Activated naive CD8-positive, alpha-beta T cell treated with anti-CD3 and anti-CD28 coated beads, Interleukin-2, amount 10 ng/mL, durations not matched to agents 7 days and 5 days (primary cell): ENCODE results near the gene MRGPRX2. TPM values are rescaled to one million over a fixed set of nuclear protein-coding genes. Genes with fewer than 3 reads are reported as not detected.

Source experiments
- ATAC-seq: fragments of 150-1000 bp; cut with Tn5 transposase; one replicate; pipeline ENCODE4 v1.10.0; 2021; ENCODE audit warnings: low read depth, moderate library complexity
- POLR2A ChIA-PET: fragments of 350-600 bp; sonication (Branson Sonifier 250); formaldehyde crosslinking; loops from one replicate; lab custom pipeline; 2021; ENCODE audit warnings: antibody characterized with exemption; lab: Charles Lee
- DNase-seq: peaks from one replicate; pipeline ENCODE4 v3.0.0; 2021
- H3K27ac Mint-ChIP-seq: one replicate; pipeline ENCODE4 v1.8.0; 2022; ENCODE audit warnings: mild to moderate bottlenecking, mixed read lengths
- H3K27me3 Mint-ChIP-seq: one replicate; pipeline ENCODE4 v1.8.0; 2022; ENCODE audit warnings: mild to moderate bottlenecking, moderate library complexity, mixed read lengths
- H3K36me3 Mint-ChIP-seq: one replicate; pipeline ENCODE4 v1.8.0; 2021; ENCODE audit warnings: mild to moderate bottlenecking, mixed read lengths
- H3K4me1 Mint-ChIP-seq: one replicate; pipeline ENCODE4 v1.8.0; 2021; ENCODE audit warnings: mixed read lengths
- H3K4me3 Mint-ChIP-seq: one replicate; pipeline ENCODE4 v1.8.0; 2022; ENCODE audit warnings: mild to moderate bottlenecking, moderate library complexity, mixed read lengths
- H3K9me3 Mint-ChIP-seq: one replicate; pipeline ENCODE4 v1.8.0; 2021; ENCODE audit warnings: mixed read lengths
- total RNA-seq, 2 experiments: library from RNA; stranded (reverse); gene quantifications; one replicate each; pipeline ENCODE4 v1.2.3, GENCODE V29; 2021

MRGPRX2 gene
- total RNA-seq, 2 experiments from 2014 or later: not detected

- no peaks in the 10 kb centered on the region for H3K36me3 Mint-ChIP-seq
- H3K4me3 Mint-ChIP-seq: no peak overlapping the region
- peaks cover 15% of the 10 kb centered on the region for H3K4me1 Mint-ChIP-seq
- H3K27me3 Mint-ChIP-seq: peaks cover 11% of the 10 kb centered on the region
- H3K27ac Mint-ChIP-seq: no peak overlapping the region
- ATAC-seq: no peak
- no peak for DNase-seq
- peaks cover 2% of the 10 kb centered on the region for H3K9me3 Mint-ChIP-seq
- POLR2A ChIA-PET: no interaction called here
Observed at GRCh38 chr11:19059833-19060232, 684 bp downstream of the MRGPRX2 start.

DNA sequence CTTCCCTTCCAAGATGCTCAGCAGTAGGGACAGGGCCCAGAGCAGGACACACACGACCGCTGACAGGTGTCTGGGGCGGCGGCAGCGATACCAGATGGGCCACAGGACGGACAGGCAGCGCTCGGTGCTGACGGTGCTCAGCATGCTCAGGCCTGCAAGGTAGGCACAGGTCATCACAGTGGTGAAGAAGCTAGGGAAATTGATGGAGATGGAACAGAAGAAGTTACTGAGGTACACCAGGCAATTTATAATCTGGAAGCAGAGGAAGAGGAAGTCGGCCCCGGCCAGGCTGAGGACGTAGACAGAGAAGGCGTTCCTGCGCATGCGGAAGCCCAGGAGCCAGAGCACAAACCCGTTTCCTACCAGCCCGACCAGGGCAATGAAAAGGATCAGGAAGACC is 4.6 kb downstream of the MRGPRX2 start:
- Mint-ChIP-seq H3K27ac (no peak overlapping the region), H3K4me1 (peaks cover 10% of the 10 kb centered on the region), H3K4me3 (no peak overlapping the region), H3K9me3 (no peaks in the 10 kb centered on the region), H3K36me3 (no peaks in the 10 kb centered on the region), H3K27me3 (peaks cover 6% of the 10 kb centered on the region)
- POLR2A ChIA-PET: no interaction called here
- DNase-seq: no peak
- ATAC-seq: no peak

GRCh38 chr11:19055016-19055415 is 5.5 kb downstream of the MRGPRX2 start:
- H3K4me1 Mint-ChIP-seq: peaks cover 2% of the 10 kb centered on the region
- no peak overlapping the region for H3K27ac Mint-ChIP-seq
- H3K9me3 Mint-ChIP-seq: no peaks in the 10 kb centered on the region
- no peak overlapping the region for H3K4me3 Mint-ChIP-seq
- H3K27me3 Mint-ChIP-seq: peaks cover 6% of the 10 kb centered on the region
- POLR2A ChIA-PET: no interaction called here
- no peaks in the 10 kb centered on the region for H3K36me3 Mint-ChIP-seq
- DNase-seq: no peak
- no peak for ATAC-seq

DNA sequence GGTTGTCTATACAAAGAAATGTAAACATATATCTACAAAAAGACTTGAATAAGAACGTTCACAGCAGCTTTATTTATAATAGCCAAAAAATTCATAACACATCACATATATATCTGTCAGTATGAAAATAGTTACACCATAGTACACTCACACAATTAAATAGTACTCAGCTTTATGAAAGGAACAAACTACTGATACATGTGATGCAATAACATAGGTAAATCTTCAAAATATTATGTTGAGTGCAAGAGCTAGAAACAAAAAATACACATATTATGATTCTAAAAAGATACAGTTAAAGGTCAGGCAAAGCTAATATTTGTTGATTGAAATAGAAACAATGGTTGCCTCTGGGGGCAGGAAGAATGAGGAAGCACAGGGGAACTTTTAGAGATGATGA is 6.6 kb downstream of the MRGPRX2 start:
- ATAC-seq: no peak
- Mint-ChIP-seq H3K27ac (no peak overlapping the region), H3K4me3 (no peak overlapping the region), H3K36me3 (no peaks in the 10 kb centered on the region), H3K4me1 (no peaks in the 10 kb centered on the region), H3K9me3 (no peaks in the 10 kb centered on the region), H3K27me3 (peaks cover 6% of the 10 kb centered on the region)
- DNase-seq: no peak
- POLR2A ChIA-PET: no interaction called here

GRCh38 chr11:19050281-19050680 is 10.2 kb downstream of the MRGPRX2 start:
- H3K4me3 Mint-ChIP-seq: no peak overlapping the region
- no peak for ATAC-seq
- no peaks in the 10 kb centered on the region for H3K9me3 Mint-ChIP-seq
- H3K27ac Mint-ChIP-seq: no peak overlapping the region
- DNase-seq: no peak
- H3K27me3 Mint-ChIP-seq: peaks cover 17% of the 10 kb centered on the region
- H3K4me1 Mint-ChIP-seq: no peaks in the 10 kb centered on the region
- POLR2A ChIA-PET: no interaction called here
- no peaks in the 10 kb centered on the region for H3K36me3 Mint-ChIP-seq

GRCh38 chr11:19049351-19049750 is 11.2 kb downstream of the MRGPRX2 start:
- peaks cover 22% of the 10 kb centered on the region for H3K27me3 Mint-ChIP-seq
- DNase-seq: no peak
- H3K9me3 Mint-ChIP-seq: no peaks in the 10 kb centered on the region
- POLR2A ChIA-PET: no interaction called here
- H3K4me3 Mint-ChIP-seq: no peak overlapping the region
- H3K4me1 Mint-ChIP-seq: no peaks in the 10 kb centered on the region
- H3K36me3 Mint-ChIP-seq: no peaks in the 10 kb centered on the region
- ATAC-seq: no peak
- H3K27ac Mint-ChIP-seq: no peak overlapping the region

DNA sequence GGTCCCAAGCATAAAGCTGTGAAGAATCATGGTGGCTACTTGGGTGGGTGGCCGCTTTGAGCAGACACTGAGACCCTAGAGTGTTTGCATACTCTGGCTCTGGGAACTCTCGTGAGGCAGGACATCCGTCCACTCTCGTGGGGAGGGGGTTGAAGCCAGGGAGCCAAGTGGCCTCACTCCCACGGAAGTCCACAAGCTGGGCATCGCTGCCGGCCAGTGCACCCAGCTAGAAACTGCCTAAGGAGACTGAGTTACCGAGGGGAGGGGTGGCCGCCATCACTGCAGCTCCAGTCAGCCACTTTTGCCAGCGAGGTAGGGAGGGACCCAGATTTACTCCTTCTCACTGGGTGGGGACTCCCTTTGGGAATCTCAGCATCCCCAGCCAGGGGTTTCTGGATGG is 20.5 kb downstream of the MRGPRX2 start:
- DNase-seq (no peak), ATAC-seq (no peak)
- no peak overlapping the region for H3K27ac Mint-ChIP-seq
- no peaks in the 10 kb centered on the region for H3K36me3 Mint-ChIP-seq
- H3K27me3 Mint-ChIP-seq: peaks cover 20% of the 10 kb centered on the region
- peaks cover 3% of the 10 kb centered on the region for H3K9me3 Mint-ChIP-seq
- no peak overlapping the region for H3K4me3 Mint-ChIP-seq
- POLR2A ChIA-PET: no interaction called here
- no peaks in the 10 kb centered on the region for H3K4me1 Mint-ChIP-seq

DNA sequence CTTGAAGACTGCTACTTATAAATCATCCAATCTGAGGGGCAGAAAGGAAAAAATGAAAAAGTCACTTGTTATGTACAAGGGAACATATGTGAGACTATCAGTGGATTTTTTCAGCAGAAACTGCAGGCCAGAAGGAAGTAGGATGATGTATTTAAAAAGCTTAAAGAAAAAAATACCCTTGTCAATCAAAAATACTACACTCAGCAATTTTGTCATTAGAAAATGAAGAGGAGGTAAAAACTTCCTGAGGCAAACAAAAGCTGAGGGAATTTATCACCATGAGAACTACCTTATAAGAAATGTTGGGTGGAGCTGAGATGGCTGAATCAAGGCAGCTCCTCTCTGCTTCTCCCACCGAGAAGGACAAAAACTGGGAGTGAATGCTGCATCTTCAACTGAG is 21.1 kb downstream of the MRGPRX2 start:
- Mint-ChIP-seq H3K4me1 (no peaks in the 10 kb centered on the region), H3K27me3 (peaks cover 17% of the 10 kb centered on the region), H3K36me3 (no peaks in the 10 kb centered on the region), H3K4me3 (no peak overlapping the region), H3K9me3 (peaks cover 3% of the 10 kb centered on the region), H3K27ac (no peak overlapping the region)
- no peak for DNase-seq
- ATAC-seq: no peak
- POLR2A ChIA-PET: no interaction called here

DNA sequence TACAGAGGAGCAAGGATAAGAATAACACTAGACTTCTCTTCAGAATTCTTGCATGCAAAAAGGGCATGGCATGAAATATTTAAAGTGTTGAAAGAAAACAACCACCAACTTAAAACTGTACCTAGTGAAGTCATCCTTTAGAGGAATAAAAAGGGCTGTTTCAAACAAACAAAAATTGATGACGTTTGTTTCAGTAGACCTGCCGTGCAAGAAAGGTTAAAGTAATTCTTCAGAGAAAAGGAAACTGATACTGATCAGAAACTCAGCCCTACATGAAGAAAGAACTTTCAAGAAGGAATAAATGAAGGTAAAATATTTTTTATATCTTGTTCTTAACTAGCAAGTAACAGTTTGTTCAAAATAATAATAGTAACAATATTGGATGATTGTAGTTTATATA is 27.5 kb downstream of the MRGPRX2 start:
- DNase-seq: no peak
- POLR2A ChIA-PET: no interaction called here
- peaks cover 1% of the 10 kb centered on the region for H3K9me3 Mint-ChIP-seq
- no peaks in the 10 kb centered on the region for H3K4me1 Mint-ChIP-seq
- no peak for ATAC-seq
- no peak overlapping the region for H3K4me3 Mint-ChIP-seq
- peaks cover 20% of the 10 kb centered on the region for H3K27me3 Mint-ChIP-seq
- H3K27ac Mint-ChIP-seq: no peak overlapping the region
- H3K36me3 Mint-ChIP-seq: no peaks in the 10 kb centered on the region

DNA sequence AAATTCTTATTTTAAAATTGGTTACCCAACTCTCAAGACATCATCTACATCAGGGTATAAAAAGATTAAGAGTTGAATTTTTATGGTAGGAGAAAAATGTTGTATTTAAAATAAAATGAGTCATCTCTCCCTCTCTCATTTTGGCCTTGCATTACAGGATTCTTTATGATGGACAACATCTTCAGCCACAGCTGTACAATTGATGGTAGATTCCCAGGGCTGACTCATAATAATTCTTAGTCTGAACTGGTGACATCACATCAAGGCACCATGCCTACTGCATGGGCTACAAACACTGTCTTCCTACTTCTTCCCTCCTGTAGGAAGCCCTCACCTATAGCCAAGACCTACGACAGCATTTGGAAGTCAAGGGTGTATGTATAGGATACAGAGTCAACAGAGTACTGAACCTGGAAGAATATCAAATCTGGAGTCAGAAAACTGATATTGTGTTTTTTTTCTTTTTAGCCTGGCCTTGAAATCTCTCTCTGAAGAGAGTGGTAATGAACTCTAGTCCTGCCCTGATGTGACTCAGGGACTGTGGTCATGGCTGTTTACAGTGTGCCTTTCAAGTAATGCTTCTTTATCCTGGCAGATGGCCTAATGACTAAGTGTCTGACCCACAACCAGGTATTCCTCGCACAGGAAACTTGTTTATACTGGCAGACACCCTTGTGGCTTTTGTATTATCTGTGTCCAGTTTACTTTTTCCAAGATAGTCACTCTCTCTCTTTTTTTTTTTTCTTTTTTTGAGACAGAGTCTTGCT is 32.5 kb downstream of the MRGPRX2 start:
- POLR2A ChIA-PET: no interaction called here
- Mint-ChIP-seq H3K27me3 (peaks cover 17% of the 10 kb centered on the region), H3K4me3 (no peak overlapping the region)

GRCh38 chr11:19026862-19027261 is 33.7 kb downstream of the MRGPRX2 start:
- DNase-seq: no peak
- POLR2A ChIA-PET: no interaction called here
- peaks cover 1% of the 10 kb centered on the region for H3K9me3 Mint-ChIP-seq
- peaks cover 17% of the 10 kb centered on the region for H3K27me3 Mint-ChIP-seq
- no peak for ATAC-seq
- no peak overlapping the region for H3K27ac Mint-ChIP-seq
- no peak overlapping the region for H3K4me3 Mint-ChIP-seq
- no peaks in the 10 kb centered on the region for H3K4me1 Mint-ChIP-seq
- H3K36me3 Mint-ChIP-seq: no peaks in the 10 kb centered on the region

More for the DNA sequence above, 32.5 kb downstream of the MRGPRX2 start:
- no peak for DNase-seq
- ATAC-seq: no peak
- no peak overlapping the region for H3K27ac Mint-ChIP-seq
- H3K4me1 Mint-ChIP-seq: no peaks in the 10 kb centered on the region
- no peaks in the 10 kb centered on the region for H3K36me3 Mint-ChIP-seq
- peaks cover 1% of the 10 kb centered on the region for H3K9me3 Mint-ChIP-seq

GRCh38 chr11:19025481-19026406 is 34.8 kb downstream of the MRGPRX2 start:
- Mint-ChIP-seq H3K27ac (no peak overlapping the region), H3K4me3 (no peak overlapping the region), H3K4me1 (no peaks in the 10 kb centered on the region), H3K36me3 (no peaks in the 10 kb centered on the region), H3K9me3 (no peaks in the 10 kb centered on the region), H3K27me3 (peaks cover 13% of the 10 kb centered on the region)
- ATAC-seq (no peak), DNase-seq (no peak)
- POLR2A ChIA-PET: interaction anchor here (0.6 kb wide), 1 partner anchor 130 kb away, joined by 3 read pairs; no protein-coding TSS in a partner anchor

DNA sequence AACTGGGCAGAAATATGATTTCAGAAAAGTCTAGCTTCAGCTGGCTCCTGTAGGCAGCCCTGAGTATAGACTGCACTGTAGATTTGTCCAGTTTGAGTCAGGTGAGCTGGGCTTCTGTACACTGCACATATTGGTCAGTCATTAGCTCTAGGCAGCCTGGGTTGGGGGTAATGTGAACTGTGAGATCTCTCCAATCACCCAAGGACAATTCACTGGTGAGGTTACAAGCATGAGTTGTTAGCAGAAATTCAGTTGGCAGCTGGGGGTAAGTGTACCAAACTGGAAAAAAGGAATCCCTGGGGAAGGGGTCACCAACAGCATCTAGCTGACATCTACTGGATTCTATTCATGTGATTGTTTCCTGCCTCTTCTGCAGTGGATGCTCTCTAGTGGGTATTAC is 39.7 kb downstream of the MRGPRX2 start:
- DNase-seq (no peak), ATAC-seq (no peak)
- H3K27ac Mint-ChIP-seq: no peak overlapping the region
- H3K36me3 Mint-ChIP-seq: no peaks in the 10 kb centered on the region
- H3K27me3 Mint-ChIP-seq: peaks cover 16% of the 10 kb centered on the region
- no peaks in the 10 kb centered on the region for H3K9me3 Mint-ChIP-seq
- no peaks in the 10 kb centered on the region for H3K4me1 Mint-ChIP-seq
- POLR2A ChIA-PET: no interaction called here
- H3K4me3 Mint-ChIP-seq: no peak overlapping the region

- H3K27ac Mint-ChIP-seq: no peak overlapping the region
- DNase-seq: no peak
- H3K4me1 Mint-ChIP-seq: no peaks in the 10 kb centered on the region
- no peak for ATAC-seq
- peaks cover 17% of the 10 kb centered on the region for H3K27me3 Mint-ChIP-seq
- no peaks in the 10 kb centered on the region for H3K9me3 Mint-ChIP-seq
- H3K36me3 Mint-ChIP-seq: no peaks in the 10 kb centered on the region
- no peak overlapping the region for H3K4me3 Mint-ChIP-seq
- POLR2A ChIA-PET: no interaction called here
Observed at GRCh38 chr11:19018901-19019300, 41.6 kb downstream of the MRGPRX2 start.
